Stimulated activated CD8-positive, alpha-beta memory T cell treated with anti-CD3 and anti-CD28 coated beads, Interleukin-12 subunit alpha, Interleukin-12 subunit beta, amount 100 ng/mL, for 24 hours (primary cell): ENCODE data around the gene CARD10.

ENCODE experiments used
- DNase-seq: peaks from one replicate; pipeline ENCODE4 v3.0.0-alpha.2; 2020; ENCODE audit errors: extremely low read depth

Gene CARD10

GRCh38 chr22:37502342-37503182, 16.7 kb downstream of the CARD10 start:
- DNase-seq = no peak

GRCh38 chr22:37501610-37502341, 17.4 kb downstream of the CARD10 start:
- DNase-seq = no peak

GRCh38 chr22:37500745-37501609, 18.2 kb downstream of the CARD10 start:
- no peak for DNase-seq

GRCh38 chr22:37499789-37500540, 19.2 kb downstream of the CARD10 start:
- DNase-seq = no peak

- no peak for DNase-seq
Observed at GRCh38 chr22:37499027-37499707, 20.0 kb downstream of the CARD10 start.

- DNase-seq = peak; percentile 25
Observed at GRCh38 chr22:37498289-37498909, 20.8 kb downstream of the CARD10 start.

- no peak for DNase-seq
Observed at GRCh38 chr22:37497062-37497599, 22.1 kb downstream of the CARD10 start.

- DNase-seq = no peak
Observed at GRCh38 chr22:37496651-37497050, 22.6 kb downstream of the CARD10 start.

GRCh38 chr22:37493979-37494378, 25.2 kb downstream of the CARD10 start:
- no peak for DNase-seq

- no peak for DNase-seq
Observed at GRCh38 chr22:37492428-37493344, 26.5 kb downstream of the CARD10 start.

- no peak for DNase-seq
Observed at GRCh38 chr22:37491559-37492427, 27.4 kb downstream of the CARD10 start.

GRCh38 chr22:37491106-37491505, 28.1 kb downstream of the CARD10 start:
- DNase-seq = no peak

- DNase-seq = no peak
Observed at GRCh38 chr22:37489983-37490382, 29.2 kb downstream of the CARD10 start.

GRCh38 chr22:37488337-37489135, 30.7 kb downstream of the CARD10 start:
- DNase-seq = no peak

GRCh38 chr22:37487571-37487970, 31.6 kb downstream of the CARD10 start:
- DNase-seq = no peak

- no peak for DNase-seq
Observed at GRCh38 chr22:37487129-37487528, 32.1 kb downstream of the CARD10 start.

GRCh38 chr22:37486224-37486845, 32.9 kb downstream of the CARD10 start, which contains the start of gene MFNG:
Gene MFNG (minus strand): TSS chr22:37486384. CDS start chr22:37486177, 207 bp downstream.
- peak; percentile 41 for DNase-seq
